Ishikawa (cell line): ENCODE data around the gene DROSHA.

Source experiments
- CEBPB ChIP-seq: IDR thresholded peaks from 2 replicates; pipeline ENCODE4 v1.6.1; 2012
- CREB1 ChIP-seq: IDR thresholded peaks from 2 replicates; pipeline ENCODE4 v1.6.1; 2012; ENCODE audit warnings: low read depth
- EGR1 ChIP-seq: IDR thresholded peaks from 2 replicates; pipeline ENCODE4 v1.6.1; 2012
- EP300 ChIP-seq: IDR thresholded peaks from 2 replicates; pipeline ENCODE4 v1.6.1; 2012; ENCODE audit warnings: borderline replicate concordance
- FOXM1 ChIP-seq: IDR thresholded peaks from 2 replicates; pipeline ENCODE4 v1.6.1; 2012; ENCODE audit warnings: low read depth, borderline replicate concordance
- NFIC ChIP-seq: IDR thresholded peaks from 2 replicates; pipeline ENCODE4 v1.6.1; 2012
- RAD21 ChIP-seq: IDR thresholded peaks from 2 replicates; pipeline ENCODE4 v1.6.1; 2012; ENCODE audit warnings: low read depth
- TAF1 ChIP-seq: IDR thresholded peaks from 2 replicates; pipeline ENCODE4 v1.6.1; 2012; ENCODE audit warnings: low read depth, mild to moderate bottlenecking
- TCF12 ChIP-seq: IDR thresholded peaks from 2 replicates; pipeline ENCODE4 v1.6.1; 2012; ENCODE audit warnings: low read depth
- TEAD4 ChIP-seq: IDR thresholded peaks from 2 replicates; pipeline ENCODE4 v1.6.1; 2012
- YY1 ChIP-seq: IDR thresholded peaks from 2 replicates; pipeline ENCODE4 v1.6.1; 2012; ENCODE audit warnings: low read depth
- ZBTB7A ChIP-seq: IDR thresholded peaks from 2 replicates; pipeline ENCODE4 v1.6.1; 2012; ENCODE audit warnings: low read depth
- TF ChIP-seq, protein P1 (sequence below): IDR thresholded peaks from 2 replicates; pipeline ENCODE4 v1.6.1; 2012
- TF ChIP-seq, protein P2 (sequence below): IDR thresholded peaks from 2 replicates; pipeline ENCODE4 v1.6.1; 2012
- TF ChIP-seq, protein P3 (sequence below): IDR thresholded peaks from 2 replicates; pipeline ENCODE4 v1.6.1; 2012; ENCODE audit warnings: low read depth, mild to moderate bottlenecking

DROSHA gene

DNA sequence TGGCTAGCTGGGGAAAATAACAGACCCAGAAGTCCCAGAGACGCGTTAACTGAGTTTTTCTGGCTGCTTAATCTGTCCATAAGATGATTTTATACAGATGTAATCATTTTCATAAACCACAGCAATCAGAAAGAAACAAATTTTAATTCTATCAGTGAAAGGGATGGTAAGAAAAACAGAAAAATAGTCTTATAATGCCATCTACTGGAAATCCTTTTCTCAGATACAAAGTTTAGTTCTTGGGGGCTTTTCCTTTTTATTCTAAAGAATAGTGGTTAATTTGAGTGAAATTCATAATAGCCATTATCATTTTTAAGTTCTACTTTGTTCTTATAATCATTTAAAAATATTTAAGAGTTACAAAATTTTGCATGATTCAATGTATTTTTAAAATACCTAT, 44.4 kb downstream of the DROSHA start:
- TF ChIP-seq TAF1: no peak
- TF ChIP-seq CEBPB: no peak
- TF ChIP-seq, protein P1, sequence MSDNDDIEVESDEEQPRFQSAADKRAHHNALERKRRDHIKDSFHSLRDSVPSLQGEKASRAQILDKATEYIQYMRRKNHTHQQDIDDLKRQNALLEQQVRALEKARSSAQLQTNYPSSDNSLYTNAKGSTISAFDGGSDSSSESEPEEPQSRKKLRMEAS: no peak
- no peak for TF ChIP-seq ZBTB7A
- no peak for TF ChIP-seq CREB1
- no peak for TF ChIP-seq NFIC
- TF ChIP-seq, protein P2, sequence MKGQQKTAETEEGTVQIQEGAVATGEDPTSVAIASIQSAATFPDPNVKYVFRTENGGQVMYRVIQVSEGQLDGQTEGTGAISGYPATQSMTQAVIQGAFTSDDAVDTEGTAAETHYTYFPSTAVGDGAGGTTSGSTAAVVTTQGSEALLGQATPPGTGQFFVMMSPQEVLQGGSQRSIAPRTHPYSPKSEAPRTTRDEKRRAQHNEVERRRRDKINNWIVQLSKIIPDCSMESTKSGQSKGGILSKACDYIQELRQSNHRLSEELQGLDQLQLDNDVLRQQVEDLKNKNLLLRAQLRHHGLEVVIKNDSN: no peak

DNA sequence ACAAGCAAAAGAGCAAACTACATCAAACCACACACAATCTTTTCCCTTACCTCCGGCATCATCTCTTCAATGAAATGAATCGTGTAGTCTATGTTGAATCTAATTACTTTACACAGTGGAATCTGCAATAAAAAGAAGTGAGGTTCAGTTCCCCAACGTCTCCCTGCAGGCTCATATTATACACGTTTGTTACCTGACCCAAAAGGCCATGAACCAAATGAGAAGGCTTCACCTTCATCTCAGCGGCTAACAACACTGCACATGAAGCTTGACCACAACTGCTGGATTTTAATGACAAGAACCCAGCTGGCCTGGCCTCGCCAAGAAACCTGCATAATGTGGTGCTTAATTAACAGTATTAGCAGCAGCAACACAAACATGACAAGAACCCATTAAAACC, 45.5 kb downstream of the DROSHA start:
- TF ChIP-seq TEAD4: no peak
- TF ChIP-seq CEBPB: no peak

DNA sequence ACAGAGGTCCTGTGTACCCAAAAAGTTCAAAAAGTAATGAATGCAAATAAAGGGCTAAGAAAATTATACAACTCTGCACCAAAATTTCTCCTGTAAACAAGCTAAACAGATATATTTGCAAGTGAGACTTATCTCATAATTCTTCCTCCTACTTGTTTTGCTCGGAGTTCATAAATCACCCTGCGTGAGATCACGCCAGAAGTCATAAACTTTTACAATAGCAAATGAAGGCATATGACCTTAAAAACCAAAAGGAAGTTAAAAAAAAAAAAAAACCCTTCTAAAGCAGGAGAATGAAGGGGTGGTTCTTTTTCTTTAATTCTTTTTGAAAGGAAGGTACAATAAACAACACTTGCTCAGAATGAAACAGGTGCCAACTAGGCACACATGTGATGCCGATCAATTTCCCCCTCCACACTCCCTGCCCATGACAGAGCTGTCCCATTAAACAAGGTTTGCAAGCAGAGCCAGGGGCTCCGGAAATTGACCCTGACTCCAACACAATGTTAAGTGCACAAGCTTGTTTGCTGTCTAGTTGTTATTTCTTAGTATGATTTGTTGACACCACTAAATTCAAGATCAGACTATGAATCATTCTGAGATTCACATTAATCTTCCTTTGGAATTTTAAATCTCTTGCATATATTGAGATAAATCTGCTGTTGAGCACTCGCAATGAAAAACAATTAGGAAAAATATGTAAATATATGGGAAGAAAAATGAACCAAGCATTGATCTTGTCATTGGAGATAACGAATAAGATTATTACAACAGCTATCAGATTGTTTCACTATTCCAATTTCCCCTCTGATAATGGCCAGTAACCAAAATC, 46.3 kb downstream of the DROSHA start:
- TF ChIP-seq EP300 (no peak), YY1 (no peak), EGR1 (no peak), TCF12 (no peak), CREB1 (no peak), TEAD4 (no peak), RAD21 (no peak)
- TF ChIP-seq, protein P1: no peak

DNA sequence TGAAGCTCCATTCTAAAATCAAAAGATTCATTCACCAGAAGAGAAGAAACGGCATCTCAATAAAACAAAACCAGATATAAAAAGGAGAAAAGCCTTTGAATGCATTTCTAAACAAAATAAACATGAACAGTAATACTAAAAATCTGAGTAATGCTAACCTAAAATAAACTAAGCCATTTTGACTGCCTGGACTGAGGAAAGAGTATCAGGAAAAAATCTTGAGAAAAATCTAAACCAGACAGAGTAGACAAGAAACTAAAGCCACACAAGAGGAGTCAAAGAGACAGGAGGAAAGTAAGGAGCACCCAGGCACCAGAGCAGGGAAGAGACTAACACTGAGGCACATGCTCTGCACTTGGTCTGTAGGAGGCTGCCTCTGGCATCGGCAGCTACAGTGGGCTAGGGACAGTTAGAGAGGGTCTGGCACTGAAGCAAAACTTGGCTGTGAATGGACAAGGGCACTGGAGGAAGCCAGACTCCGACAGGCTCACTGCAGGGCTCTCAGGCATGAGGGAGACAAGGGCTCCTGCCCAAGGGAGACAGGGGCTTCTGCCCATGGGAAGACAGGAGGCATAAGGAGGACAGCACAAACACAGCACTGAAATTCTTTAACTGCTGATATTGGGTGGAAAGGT, 50.2 kb downstream of the DROSHA start:
- TF ChIP-seq EGR1: no peak
- TF ChIP-seq, protein P1: no peak
- TF ChIP-seq EP300: no peak
- TF ChIP-seq RAD21: no peak
- TF ChIP-seq, protein P3, sequence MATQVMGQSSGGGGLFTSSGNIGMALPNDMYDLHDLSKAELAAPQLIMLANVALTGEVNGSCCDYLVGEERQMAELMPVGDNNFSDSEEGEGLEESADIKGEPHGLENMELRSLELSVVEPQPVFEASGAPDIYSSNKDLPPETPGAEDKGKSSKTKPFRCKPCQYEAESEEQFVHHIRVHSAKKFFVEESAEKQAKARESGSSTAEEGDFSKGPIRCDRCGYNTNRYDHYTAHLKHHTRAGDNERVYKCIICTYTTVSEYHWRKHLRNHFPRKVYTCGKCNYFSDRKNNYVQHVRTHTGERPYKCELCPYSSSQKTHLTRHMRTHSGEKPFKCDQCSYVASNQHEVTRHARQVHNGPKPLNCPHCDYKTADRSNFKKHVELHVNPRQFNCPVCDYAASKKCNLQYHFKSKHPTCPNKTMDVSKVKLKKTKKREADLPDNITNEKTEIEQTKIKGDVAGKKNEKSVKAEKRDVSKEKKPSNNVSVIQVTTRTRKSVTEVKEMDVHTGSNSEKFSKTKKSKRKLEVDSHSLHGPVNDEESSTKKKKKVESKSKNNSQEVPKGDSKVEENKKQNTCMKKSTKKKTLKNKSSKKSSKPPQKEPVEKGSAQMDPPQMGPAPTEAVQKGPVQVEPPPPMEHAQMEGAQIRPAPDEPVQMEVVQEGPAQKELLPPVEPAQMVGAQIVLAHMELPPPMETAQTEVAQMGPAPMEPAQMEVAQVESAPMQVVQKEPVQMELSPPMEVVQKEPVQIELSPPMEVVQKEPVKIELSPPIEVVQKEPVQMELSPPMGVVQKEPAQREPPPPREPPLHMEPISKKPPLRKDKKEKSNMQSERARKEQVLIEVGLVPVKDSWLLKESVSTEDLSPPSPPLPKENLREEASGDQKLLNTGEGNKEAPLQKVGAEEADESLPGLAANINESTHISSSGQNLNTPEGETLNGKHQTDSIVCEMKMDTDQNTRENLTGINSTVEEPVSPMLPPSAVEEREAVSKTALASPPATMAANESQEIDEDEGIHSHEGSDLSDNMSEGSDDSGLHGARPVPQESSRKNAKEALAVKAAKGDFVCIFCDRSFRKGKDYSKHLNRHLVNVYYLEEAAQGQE: no peak
- no peak for TF ChIP-seq CREB1
- TF ChIP-seq TAF1: no peak
- TF ChIP-seq TEAD4: no peak
- TF ChIP-seq YY1: no peak
- no peak for TF ChIP-seq ZBTB7A

DNA sequence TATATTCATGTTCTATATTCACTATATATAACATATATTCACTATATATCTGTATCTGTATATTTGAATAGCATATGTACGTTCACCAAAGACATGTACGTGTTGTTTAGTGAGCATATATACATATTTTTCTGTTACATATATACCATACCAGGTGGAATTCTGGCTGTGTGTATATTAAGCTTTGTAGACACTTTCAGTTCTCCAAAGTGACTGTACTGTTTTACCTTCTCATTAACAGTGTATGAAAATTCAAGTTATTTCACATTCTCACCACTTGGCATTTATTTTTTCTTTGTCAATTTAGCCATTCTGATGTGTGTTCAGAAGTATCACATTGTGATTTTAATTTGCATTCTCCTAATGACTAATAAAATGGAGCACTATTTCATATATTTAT, 52.2 kb downstream of the DROSHA start:
- no peak for TF ChIP-seq RAD21
- TF ChIP-seq, protein P2: no peak

DNA sequence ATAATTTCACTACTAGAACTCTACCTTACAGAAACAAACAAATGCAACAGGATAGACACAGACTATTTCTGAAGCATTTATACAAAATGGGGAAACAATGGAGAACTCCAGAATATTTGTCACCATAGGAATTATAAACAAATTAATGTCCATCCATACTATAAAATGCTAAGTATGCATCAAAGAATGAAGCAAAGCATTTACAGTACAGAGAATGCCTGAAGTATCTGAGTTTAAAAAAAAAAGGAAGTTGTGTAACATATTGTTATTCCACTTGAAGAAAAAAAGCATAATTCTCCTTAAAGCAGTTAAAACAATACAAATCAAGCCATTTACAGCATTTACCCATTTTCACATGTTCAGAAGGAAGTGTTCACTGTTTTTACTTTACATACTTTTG, 53.0 kb downstream of the DROSHA start:
- no peak for TF ChIP-seq ZBTB7A
- TF ChIP-seq RAD21: no peak
- TF ChIP-seq EP300: no peak
- no peak for TF ChIP-seq CREB1
- TF ChIP-seq FOXM1: no peak
- TF ChIP-seq TEAD4: no peak
- TF ChIP-seq CEBPB: no peak
- TF ChIP-seq TAF1: no peak
- no peak for TF ChIP-seq YY1
- TF ChIP-seq, protein P2: no peak
- TF ChIP-seq TCF12: no peak
- TF ChIP-seq, protein P3: no peak
- TF ChIP-seq, protein P1: no peak
- TF ChIP-seq EGR1: no peak
- no peak for TF ChIP-seq NFIC
